ENCODE data around the gene GALR3.

DNA sequence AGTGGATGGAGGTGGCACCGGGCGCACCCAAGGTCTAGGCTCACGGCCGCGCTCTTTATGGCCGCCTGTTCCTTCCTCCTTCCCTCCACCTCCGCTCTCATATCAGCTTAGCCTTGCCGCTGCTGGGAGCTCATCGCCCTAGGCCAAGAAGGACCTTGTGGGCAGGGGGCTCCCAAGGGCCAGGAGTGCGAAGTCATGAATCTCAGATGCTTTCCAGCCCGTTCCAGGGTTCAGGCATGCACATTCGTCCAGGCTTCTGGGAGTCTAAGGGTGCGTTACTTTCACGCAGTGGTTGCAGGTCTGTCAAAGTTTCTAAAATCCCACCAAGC, 4.1 kb upstream of the GALR3 start:
- TF ChIP-seq, protein P1, sequence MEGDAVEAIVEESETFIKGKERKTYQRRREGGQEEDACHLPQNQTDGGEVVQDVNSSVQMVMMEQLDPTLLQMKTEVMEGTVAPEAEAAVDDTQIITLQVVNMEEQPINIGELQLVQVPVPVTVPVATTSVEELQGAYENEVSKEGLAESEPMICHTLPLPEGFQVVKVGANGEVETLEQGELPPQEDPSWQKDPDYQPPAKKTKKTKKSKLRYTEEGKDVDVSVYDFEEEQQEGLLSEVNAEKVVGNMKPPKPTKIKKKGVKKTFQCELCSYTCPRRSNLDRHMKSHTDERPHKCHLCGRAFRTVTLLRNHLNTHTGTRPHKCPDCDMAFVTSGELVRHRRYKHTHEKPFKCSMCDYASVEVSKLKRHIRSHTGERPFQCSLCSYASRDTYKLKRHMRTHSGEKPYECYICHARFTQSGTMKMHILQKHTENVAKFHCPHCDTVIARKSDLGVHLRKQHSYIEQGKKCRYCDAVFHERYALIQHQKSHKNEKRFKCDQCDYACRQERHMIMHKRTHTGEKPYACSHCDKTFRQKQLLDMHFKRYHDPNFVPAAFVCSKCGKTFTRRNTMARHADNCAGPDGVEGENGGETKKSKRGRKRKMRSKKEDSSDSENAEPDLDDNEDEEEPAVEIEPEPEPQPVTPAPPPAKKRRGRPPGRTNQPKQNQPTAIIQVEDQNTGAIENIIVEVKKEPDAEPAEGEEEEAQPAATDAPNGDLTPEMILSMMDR (conservative IDR thresholded peaks at IDR 0.05 in 1 of 2, IDR thresholded peaks at IDR 0.05 in 1 of 2; ENCODE audit: low read depth in 1 of 2, low read length in 2 of 2), result no peak
- TF ChIP-seq EZH2 (IDR thresholded peaks at IDR 0.05; ENCODE audit: low read length, missing control alignments), result no peak

Data from fibroblast of lung (primary cell).